Measurements from ENCODE around the gene CTNND2. TPM values are rescaled to one million over a fixed set of nuclear protein-coding genes. Genes with fewer than 3 reads are reported as not detected.

Gene CTNND2
- total and polyA plus RNA-seq, 9 of the 15 experiments (the other 6 are each of a cell fraction or from before 2014, with no cell fraction given) = 0.03 to 0.35 TPM; not detected in 7

- Histone ChIP-seq H3K4me3 (no peak overlapping the region), H3K27ac (ENCODE audit: extremely low read depth, low read depth, low read length) (no peak overlapping the region), H3K4me1 (replicated peaks in 1 of 2; ENCODE audit: control insufficient read depth in 2 of 2, insufficient read depth in 2 of 2, low read length in 2 of 2) (no peaks in the 10 kb centered on the region), H3K27me3 (ENCODE audit: control insufficient read depth in 2 of 2, insufficient read depth in 2 of 2, low read length in 2 of 2) (peaks cover 0 to 5% of the 10 kb centered on the region in 2 experiments; a peak in 2 of 5 replicates), H3K9ac (ENCODE audit: insufficient read depth in 1 of 2, low read depth in 2 of 2, low read length in 2 of 2) (no peak overlapping the region), H3K9me3 (replicated peaks; ENCODE audit: control insufficient read depth, insufficient read depth, low read depth, low read length) (no peaks in the 10 kb centered on the region), H4K20me1 (replicated peaks; ENCODE audit: control insufficient read depth, insufficient read depth, low read length) (peaks cover 3% of the 10 kb centered on the region; the same call in 1 of the 2 replicates), H2AFZ (ENCODE audit: low read depth, low read length) (no peak overlapping the region), H3K36me3 (ENCODE audit: control insufficient read depth, insufficient read depth, low read length) (no peaks in the 10 kb centered on the region), H3K4me2 (ENCODE audit: insufficient read depth, low read length) (no peak overlapping the region), H3K9me1 (ENCODE audit: control insufficient read depth, insufficient read depth, low read length) (no peaks in the 10 kb centered on the region), H3K79me2 (ENCODE audit: control insufficient read depth, insufficient read depth, low read length) (no peaks in the 10 kb centered on the region)
- no peak for TF ChIP-seq EHMT2 (IDR thresholded peaks at IDR 0.05)
- no peak for TF ChIP-seq ADNP (tag; IDR thresholded peaks at IDR 0.05)
- TF ChIP-seq FOXA1 (IDR thresholded peaks at IDR 0.05; ENCODE audit: borderline replicate concordance) = no peak
- TF ChIP-seq CHCHD3 (CRISPR knock-in tag; IDR thresholded peaks at IDR 0.05) = no peak
- no peak for TF ChIP-seq MIER1 (IDR thresholded peaks at IDR 0.05; ENCODE audit: low read depth)
- no peak for TF ChIP-seq SMAD1 (IDR thresholded peaks at IDR 0.05; ENCODE audit: low read depth, low read length, partially characterized antibody)
- TF ChIP-seq ZNF12 (CRISPR knock-in tag; IDR thresholded peaks at IDR 0.05) = no peak
- TF ChIP-seq, protein P1, sequence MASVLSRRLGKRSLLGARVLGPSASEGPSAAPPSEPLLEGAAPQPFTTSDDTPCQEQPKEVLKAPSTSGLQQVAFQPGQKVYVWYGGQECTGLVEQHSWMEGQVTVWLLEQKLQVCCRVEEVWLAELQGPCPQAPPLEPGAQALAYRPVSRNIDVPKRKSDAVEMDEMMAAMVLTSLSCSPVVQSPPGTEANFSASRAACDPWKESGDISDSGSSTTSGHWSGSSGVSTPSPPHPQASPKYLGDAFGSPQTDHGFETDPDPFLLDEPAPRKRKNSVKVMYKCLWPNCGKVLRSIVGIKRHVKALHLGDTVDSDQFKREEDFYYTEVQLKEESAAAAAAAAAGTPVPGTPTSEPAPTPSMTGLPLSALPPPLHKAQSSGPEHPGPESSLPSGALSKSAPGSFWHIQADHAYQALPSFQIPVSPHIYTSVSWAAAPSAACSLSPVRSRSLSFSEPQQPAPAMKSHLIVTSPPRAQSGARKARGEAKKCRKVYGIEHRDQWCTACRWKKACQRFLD (CRISPR knock-in tag; IDR thresholded peaks at IDR 0.05) = no peak
- TF ChIP-seq POU5F1 (IDR thresholded peaks at IDR 0.05; ENCODE audit: borderline replicate concordance, low read depth, low read length, partially characterized antibody) = no peak
- TF ChIP-seq WHSC1 (IDR thresholded peaks at IDR 0.05; ENCODE audit: low read length) = no peak
- TF ChIP-seq ZNF197 (CRISPR knock-in tag; IDR thresholded peaks at IDR 0.05; ENCODE audit: low read depth) = no peak
- BruUV-seq (replicated peaks) = no TSS peak
- FAIRE-seq (no peak), ATAC-seq (no peak), DNase-seq (ENCODE audit: extremely low read depth in 1 of 4, low spot score in 3 of 4) (no peak)
- POLR2A ChIA-PET = interaction anchor here (0.7 kb wide), 1 partner anchor 8 kb away, joined by 6 read pairs; no protein-coding TSS in a partner anchor
- 1% methylated on average over 14 of the region's 14 CpGs for WGBS (ENCODE audit: insufficient coverage, low coverage, missing lambda C conversion rate)
- intact Hi-C loops (cut with micrococcal nuclease) (no loop called here), in situ Hi-C loops (cut with MboI) (no loop called here)
- CTCF ChIA-PET (ENCODE audit: low intra/inter-chr PET ratio) = no interaction called here
These were observed 755.3 kb downstream of the CTNND2 start for GRCh38 chr5:11148810-11149539.

Data from K562 (cell line).